GM12878 (cell line): Measurements from ENCODE around the gene PPP1R17. TPM values are rescaled to one million over a fixed set of nuclear protein-coding genes. Genes with fewer than 3 reads are reported as not detected.

ENCODE experiments used
- ATAC-seq: fragments of 200-7000 bp; cut with Tn5 transposase; 3 replicates; pipeline ENCODE4 v1.9.1; 2020; ENCODE audit warnings: mild to moderate bottlenecking, moderate library complexity
- BruUV-seq: library from RNA; stranded (reverse); fragments of 400-500 nt; replicated peaks from 2 replicates; lab custom pipeline; 2021; lab: Mats Ljungman, UMichigan
- CTCF ChIA-PET: fragments of 300-600 bp; sonication (Branson Sonifier 250); formaldehyde crosslinking; extraction: SDS; loops from one replicate; lab custom pipeline; 2021; ENCODE audit warnings: inconsistent platforms; lab: Yijun Ruan, JAX
- POLR2A ChIA-PET: fragments of 350-600 bp; formaldehyde crosslinking; extraction: SDS; loops from one replicate; lab custom pipeline; 2021; ENCODE audit warnings: inconsistent platforms; lab: Charles Lee
- RAD21 ChIA-PET: fragments of 300-600 bp; sonication (Branson Sonifier 250); formaldehyde crosslinking; loops from one replicate; lab custom pipeline; 2023; ENCODE audit warnings: antibody characterized with exemption; ENCODE audit not compliant: unreplicated experiment; lab: Charles Lee
- SMC1A ChIA-PET: fragments of 300-600 bp; sonication (Branson Sonifier 250); formaldehyde crosslinking; loops from one replicate; lab custom pipeline; 2023; ENCODE audit not compliant: unreplicated experiment, uncharacterized antibody; lab: Charles Lee
- DNase-seq: peaks from one replicate; pipeline ENCODE4 v3.0.0-alpha.2; 2011; ENCODE audit warnings: low read depth, low spot score
- FAIRE-seq: peaks from 3 replicates; lab custom pipeline; 2011; peaks lifted over from hg19 to GRCh38; lab: Jason Lieb, UNC
- H2AFZ ChIP-seq: 2 replicates; pipeline ENCODE4 v1.6.0; 2011; ENCODE audit warnings: low read depth, low read length, control low read depth; ENCODE audit not compliant: control insufficient read depth
- H3K27ac ChIP-seq: 2 replicates; pipeline ENCODE4 v1.5.1; 2011; ENCODE audit warnings: control low read depth; ENCODE audit not compliant: control insufficient read depth, insufficient read depth
- H3K27me3 ChIP-seq, 2 experiments: replicated peaks in 1 of 2; 2 replicates each; pipeline versions ENCODE4 v1.6.0 to v1.6.1; 2011; ENCODE audit warnings: low read length in 1 of 2; ENCODE audit not compliant: control insufficient read depth in 2 of 2, insufficient read depth in 2 of 2
- H3K36me3 ChIP-seq, 2 experiments: 2 replicates each; pipeline ENCODE4 v1.5.1; 2011; ENCODE audit warnings: low read length in 1 of 2; ENCODE audit not compliant: control insufficient read depth in 2 of 2, insufficient read depth in 2 of 2
- H3K4me1 ChIP-seq: 2 replicates; pipeline ENCODE4 v1.6.1; 2011; ENCODE audit warnings: mild to moderate bottlenecking, low read length, moderate library complexity, mixed read lengths; ENCODE audit not compliant: control insufficient read depth, insufficient read depth
- H3K4me2 ChIP-seq: 2 replicates; pipeline ENCODE4 v1.6.0; 2011; ENCODE audit warnings: control low read depth; ENCODE audit not compliant: control insufficient read depth, insufficient read depth
- H3K4me3 ChIP-seq: fragments of 200-600 bp; sonication (generic); 2 replicates; pipeline ENCODE4 v1.5.1; 2016
- H3K79me2 ChIP-seq: 2 replicates; pipeline ENCODE4 v1.6.0; 2011; ENCODE audit warnings: low read length; ENCODE audit not compliant: control insufficient read depth, insufficient read depth
- H3K9ac ChIP-seq: 2 replicates; pipeline ENCODE4 v1.8.0; 2011; ENCODE audit warnings: low read length, control low read depth, mixed read lengths; ENCODE audit not compliant: control insufficient read depth, insufficient read depth
- H3K9me3 ChIP-seq: replicated peaks from 3 replicates; pipeline ENCODE4 v1.5.1; 2011; ENCODE audit warnings: mild to moderate bottlenecking, low read length; ENCODE audit not compliant: control insufficient read depth, insufficient read depth
- H4K20me1 ChIP-seq: 2 replicates; pipeline ENCODE4 v1.6.0; 2011; ENCODE audit not compliant: control insufficient read depth, insufficient read depth
- ASH2L ChIP-seq: fragments of 300-600, 200-600 bp; sonication (generic); IDR thresholded peaks from 2 replicates; pipeline ENCODE4 v1.6.1; 2017; ENCODE audit warnings: low read depth, mild to moderate bottlenecking, borderline replicate concordance
- BCL11A ChIP-seq: IDR thresholded peaks from 2 replicates; pipeline ENCODE4 v1.6.1; 2011; ENCODE audit warnings: low read depth, low read length
- BCLAF1 ChIP-seq: fragments of 450-650 bp; IDR thresholded peaks from 2 replicates; pipeline ENCODE4 v1.6.1; 2017; ENCODE audit warnings: antibody characterized with exemption, mild to moderate bottlenecking, moderate library complexity
- ESRRA ChIP-seq: IDR thresholded peaks from 2 replicates; pipeline ENCODE4 v1.6.1; 2012; ENCODE audit warnings: mild to moderate bottlenecking, low read length, improper control_type of control experiment
- IRF3 ChIP-seq: fragments of 450-650 bp; IDR thresholded peaks from 2 replicates; pipeline ENCODE4 v1.6.1; 2014; ENCODE audit warnings: mild to moderate bottlenecking
- JUNB ChIP-seq: IDR thresholded peaks from 2 replicates; pipeline ENCODE4 v1.6.1; 2016; ENCODE audit warnings: antibody characterized with exemption, mild to moderate bottlenecking
- KLF5 ChIP-seq: fragments of 450-650 bp; IDR thresholded peaks from 2 replicates; pipeline ENCODE4 v1.6.1; 2014; ENCODE audit warnings: mild to moderate bottlenecking; ENCODE audit not compliant: partially characterized antibody
- POLR2AphosphoS5 ChIP-seq: IDR thresholded peaks from 2 replicates; pipeline ENCODE4 v1.6.1; 2011; ENCODE audit warnings: mild to moderate bottlenecking, low read length, inconsistent platforms
- USF1 ChIP-seq: IDR thresholded peaks from 2 replicates; pipeline ENCODE4 v1.6.1; 2011; ENCODE audit warnings: borderline replicate concordance, low read depth, mild to moderate bottlenecking, moderate library complexity, mixed read lengths, low read length; ENCODE audit not compliant: insufficient read depth; ENCODE audit errors: extremely low read length
- ZNF687 ChIP-seq: fragments of 450-650 bp; IDR thresholded peaks from 2 replicates; pipeline ENCODE4 v1.6.1; 2017; ENCODE audit warnings: mild to moderate bottlenecking, moderate library complexity
- WGBS: methylation state at CpG from one replicate; pipeline ENCODE4 v1.1.6; 2016; ENCODE audit warnings: low lambda C conversion rate; ENCODE audit not compliant: insufficient replicate concordance, insufficient coverage; ENCODE audit errors: missing lambda C conversion rate; 5-methylcytosine and 5-hydroxymethylcytosine counted together
- in situ Hi-C: fragments of 300-500 bp; cut with MboI; formaldehyde crosslinking; loops from 9 replicates; pipeline ENCODE4 v1.14.3; 2018; ENCODE audit warnings: mixed read lengths
- intact Hi-C: fragments of 100-400 bp; cut with micrococcal nuclease; formaldehyde crosslinking; loops from one replicate; pipeline ENCODE4 v1.14.2; 2022; ENCODE audit not compliant: unreplicated experiment
- polyA plus RNA-seq, 11 experiments: library from polyadenylated mRNA; depleted of rRNA in 4 of 11; unstranded in 6 of 11; stranded (reverse) in 5 of 11; fragments of >200 nt; fragmentation: Nextera tagmentation in 4 of 11; fragmentation: Illumina TruSeq in 1 of 11; extraction: Ambion mirVana in 4 of 11; extraction: Trizol in 1 of 11; gene quantifications; 1 replicate in 1 of 11; 2 replicates in 10 of 11; pipeline versions ENCODE4 v1.2.1 to v1.2.3, GENCODE V29; 2011 to 2016; ENCODE audit warnings: inconsistent platforms in 2 of 11, missing spikeins in 2 of 11, low read depth in 1 of 11
- total RNA-seq, 4 experiments: library from RNA; depleted of rRNA in 3 of 4; stranded (reverse); fragments of >200 nt in 3 of 4; fragmentation: Illumina TruSeq in 1 of 4; extraction: Trizol in 1 of 4; gene quantifications; 2 replicates each; pipeline versions ENCODE4 v1.2.1 to v1.2.3, GENCODE V29; 2013 to 2021

The PPP1R17 gene
- total and polyA plus RNA-seq, 10 of the 15 experiments (the other 5 are each of a cell fraction or from before 2014, with no cell fraction given): 0.05 to 0.28 (median 0.19) TPM; not detected in 7

- in situ Hi-C loops: no loop called here
- BruUV-seq: no TSS peak
- Histone ChIP-seq H3K9me3 (no peaks in the 10 kb centered on the region), H3K4me3 (no peak overlapping the region), H2AFZ (no peak overlapping the region), H3K27ac (no peak overlapping the region), H3K36me3 (no peaks in the 10 kb centered on the region), H3K4me1 (no peaks in the 10 kb centered on the region), H3K9ac (no peak overlapping the region), H3K79me2 (no peaks in the 10 kb centered on the region), H3K27me3 (peaks cover 1 to 4% of the 10 kb centered on the region in 2 experiments; a peak in 3 of 4 replicates), H4K20me1 (no peaks in the 10 kb centered on the region), H3K4me2 (no peak overlapping the region)
- ChIA-PET CTCF (interaction anchor here (0.9 to 1.5 kb wide), 4 partner anchors 9 to 93 kb away, joined by 3 to 9 read pairs (median 6); partner anchors contain the start of gene PPP1R17), POLR2A (no interaction called here), RAD21 (no interaction called here), SMC1A (interaction anchor here (1.0 to 1.4 kb wide), 2 partner anchors 57 to 89 kb away, joined by 4 read pairs; no protein-coding TSS in a partner anchor)
- TF ChIP-seq BCL11A (no peak), ASH2L (no peak), IRF3 (no peak), POLR2AphosphoS5 (no peak), JUNB (no peak), BCLAF1 (no peak), ESRRA (no peak), ZNF687 (no peak), KLF5 (no peak), USF1 (no peak)
- FAIRE-seq (no peak), DNase-seq (no peak), ATAC-seq (no peak)
- 33% methylated on average over 1 of the region's 1 CpG for WGBS
- intact Hi-C loops: loop anchor here (1.0 to 5.0 kb wide), 2 partner anchors 69 to 88 kb away; no protein-coding TSS in a partner anchor
Observed at GRCh38 chr7:31648288-31648687, 38.7 kb upstream of the PPP1R17 start.
